Body of pancreas (tissue), 4 donors: ENCODE results near the gene HES6.

ENCODE experiments used
- POLR2A ChIP-seq, 3 donors: fragments of 450-650 bp; IDR thresholded peaks; one replicate each; pipeline ENCODE4 v1.6.1; 2016; ENCODE audit warnings: antibody characterized with exemption in 3 of 3, mild to moderate bottlenecking in 2 of 3
- TF ChIP-seq, protein P1 (sequence below), 7 experiments: fragments of 450-650 bp in 4 of 7; fragments of 200-600 bp in 3 of 7; sonication (generic) in 3 of 7; IDR thresholded peaks; one replicate each; pipeline ENCODE4 v1.5.1; 2016 to 2019; ENCODE audit warnings: antibody characterized with exemption in 7 of 7

DNA sequence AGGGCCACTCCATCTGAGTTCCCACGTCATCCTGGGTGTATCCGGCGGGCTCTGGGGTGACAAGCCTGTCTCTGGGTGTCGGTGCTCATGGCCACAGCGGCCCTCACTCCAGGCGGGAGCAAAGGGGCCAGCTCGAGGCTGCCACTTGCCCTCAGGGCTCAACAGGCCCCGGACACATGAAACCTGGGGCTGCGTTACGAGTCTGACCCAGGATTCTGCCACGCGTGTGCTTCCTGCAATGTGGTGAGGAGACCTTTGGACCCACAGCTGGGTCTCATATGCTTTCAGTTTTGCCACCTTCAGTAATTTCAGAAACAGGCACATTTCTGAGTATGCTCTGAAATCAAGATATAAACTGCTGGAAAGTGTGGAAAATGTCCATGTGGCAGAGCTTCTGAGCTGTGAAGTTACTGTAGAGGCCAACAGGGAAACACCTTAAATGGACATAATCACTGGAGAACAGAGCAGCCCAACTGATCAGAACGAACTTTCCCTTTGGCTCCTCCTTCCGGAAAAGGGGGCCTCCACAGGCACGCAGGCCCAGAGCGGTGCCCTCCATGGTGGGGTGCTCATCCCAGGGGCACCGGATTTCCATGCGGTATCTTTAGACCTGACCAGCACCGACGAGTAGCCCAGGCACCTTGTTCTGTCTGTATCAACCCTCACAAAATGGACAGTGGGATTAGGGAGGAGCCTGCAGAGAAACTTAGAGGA lies 34.5 kb upstream of the HES6 start:
- TF ChIP-seq, protein P1, sequence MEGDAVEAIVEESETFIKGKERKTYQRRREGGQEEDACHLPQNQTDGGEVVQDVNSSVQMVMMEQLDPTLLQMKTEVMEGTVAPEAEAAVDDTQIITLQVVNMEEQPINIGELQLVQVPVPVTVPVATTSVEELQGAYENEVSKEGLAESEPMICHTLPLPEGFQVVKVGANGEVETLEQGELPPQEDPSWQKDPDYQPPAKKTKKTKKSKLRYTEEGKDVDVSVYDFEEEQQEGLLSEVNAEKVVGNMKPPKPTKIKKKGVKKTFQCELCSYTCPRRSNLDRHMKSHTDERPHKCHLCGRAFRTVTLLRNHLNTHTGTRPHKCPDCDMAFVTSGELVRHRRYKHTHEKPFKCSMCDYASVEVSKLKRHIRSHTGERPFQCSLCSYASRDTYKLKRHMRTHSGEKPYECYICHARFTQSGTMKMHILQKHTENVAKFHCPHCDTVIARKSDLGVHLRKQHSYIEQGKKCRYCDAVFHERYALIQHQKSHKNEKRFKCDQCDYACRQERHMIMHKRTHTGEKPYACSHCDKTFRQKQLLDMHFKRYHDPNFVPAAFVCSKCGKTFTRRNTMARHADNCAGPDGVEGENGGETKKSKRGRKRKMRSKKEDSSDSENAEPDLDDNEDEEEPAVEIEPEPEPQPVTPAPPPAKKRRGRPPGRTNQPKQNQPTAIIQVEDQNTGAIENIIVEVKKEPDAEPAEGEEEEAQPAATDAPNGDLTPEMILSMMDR (IDR thresholded peaks at IDR 0.05), result no peak
- TF ChIP-seq POLR2A (IDR thresholded peaks at IDR 0.05), result no peak
